ENCODE measurements around the gene CHSY1. TPM values are rescaled to one million over a fixed set of nuclear protein-coding genes. Genes with fewer than 3 reads are reported as not detected.

The CHSY1 gene
- total and polyA plus RNA-seq, 11 donors, result 5.6 to 41.3 (median 11.1) TPM

GRCh38 chr15:101156061-101156460 lies 95.8 kb downstream of the CHSY1 start:
- 87 to 98% (median 92%) methylated on average over 6 of the region's 6 CpGs for WGBS, 4 donors
- H3K27ac ChIP-seq, result no peak overlapping the region
- intact Hi-C loops (cut with DNase I), result no loop called here
- ATAC-seq (no peak), DNase-seq (no peak)
- no peaks in the 10 kb centered on the region for H3K36me3 ChIP-seq
- H3K4me1 ChIP-seq, result peaks cover 0 to 10% (median 0%) of the 10 kb centered on the region in 12 donors
- no peak overlapping the region for H3K4me3 ChIP-seq
- no peaks in the 10 kb centered on the region for H3K9me3 ChIP-seq
- no peaks in the 10 kb centered on the region for H3K27me3 ChIP-seq
- TF ChIP-seq POLR2A (IDR thresholded peaks at IDR 0.05) (no peak), CTCF (IDR thresholded peaks at IDR 0.05) (no peak)

- DNase-seq (no peak), ATAC-seq (peak in 1 of 4 donors; percentile 11)
- Histone ChIP-seq H3K4me1 (peaks cover 0 to 24% (median 7%) of the 10 kb centered on the region in 12 donors), H3K27ac (no peak overlapping the region), H3K36me3 (no peaks in the 10 kb centered on the region), H3K4me3 (no peak overlapping the region), H3K27me3 (no peaks in the 10 kb centered on the region), H3K9me3 (no peaks in the 10 kb centered on the region)
- intact Hi-C loops (cut with DNase I), result no loop called here
- no peak for TF ChIP-seq POLR2A (IDR thresholded peaks at IDR 0.05)
- WGBS, 4 donors, result 90 to 94% (median 94%) methylated on average over 19 of the region's 19 CpGs
Measured at GRCh38 chr15:101153801-101154656, 97.8 kb downstream of the CHSY1 start.

- peak in 7 of 12 donors; percentile 11 to 28 (median 21) for TF ChIP-seq CTCF (IDR thresholded peaks at IDR 0.05)
- TF ChIP-seq POLR2A (IDR thresholded peaks at IDR 0.05), result no peak
- Histone ChIP-seq H3K9me3 (no peaks in the 10 kb centered on the region), H3K36me3 (no peaks in the 10 kb centered on the region), H3K27ac (no peak overlapping the region), H3K4me3 (no peak overlapping the region), H3K4me1 (peaks cover 0 to 31% (median 15%) of the 10 kb centered on the region in 12 donors), H3K27me3 (no peaks in the 10 kb centered on the region)
- no peak for DNase-seq
- intact Hi-C loops (cut with DNase I), result no loop called here
- 91 to 95% (median 94%) methylated on average over 10 of the region's 10 CpGs for WGBS, 4 donors
- no peak for ATAC-seq
Measured at GRCh38 chr15:101152914-101153313, 98.9 kb downstream of the CHSY1 start.

- DNase-seq, result no peak
- H3K4me1 ChIP-seq, result peaks cover 0 to 31% (median 15%) of the 10 kb centered on the region in 12 donors
- H3K27ac ChIP-seq, result no peak overlapping the region
- TF ChIP-seq POLR2A (IDR thresholded peaks at IDR 0.05) (no peak), CTCF (IDR thresholded peaks at IDR 0.05) (no peak)
- WGBS, 4 donors, result 68 to 77% (median 69%) methylated on average over 8 of the region's 8 CpGs
- H3K36me3 ChIP-seq, result no peaks in the 10 kb centered on the region
- no peak for ATAC-seq
- H3K4me3 ChIP-seq, result no peak overlapping the region
- intact Hi-C loops (cut with DNase I), result no loop called here
- H3K9me3 ChIP-seq, result no peaks in the 10 kb centered on the region
- no peaks in the 10 kb centered on the region for H3K27me3 ChIP-seq
Measured at GRCh38 chr15:101151288-101151687, 100.6 kb downstream of the CHSY1 start.

Data from heart left ventricle (tissue), 16 donors.